Trophoblast cell (in vitro differentiated cells and primary cell): ENCODE data around the gene UGT1A4.

Source experiments
- DNase-seq, 2 donors: peaks; one replicate each; pipeline ENCODE4 v3.0.0-alpha.2; 2016
- H2AFZ ChIP-seq: 2 replicates; pipeline ENCODE4 v1.6.1; 2013; ENCODE audit warnings: low read length, moderate library complexity, mild to moderate bottlenecking; ENCODE audit not compliant: insufficient read depth, poor library complexity
- H2AK5ac ChIP-seq: 2 replicates; pipeline ENCODE4 v1.6.1; 2013; ENCODE audit warnings: mild to moderate bottlenecking, low read length
- H2BK120ac ChIP-seq: 2 replicates; pipeline ENCODE4 v1.6.1; 2013; ENCODE audit warnings: low read length, mild to moderate bottlenecking, moderate library complexity; ENCODE audit not compliant: insufficient read depth, poor library complexity
- H2BK12ac ChIP-seq: 2 replicates; pipeline ENCODE4 v1.6.1; 2013; ENCODE audit warnings: mild to moderate bottlenecking, low read length, moderate library complexity
- H2BK5ac ChIP-seq: 2 replicates; pipeline ENCODE4 v1.6.1; 2013; ENCODE audit warnings: low read length, low read depth, moderate library complexity, mild to moderate bottlenecking; ENCODE audit not compliant: poor library complexity
- H3K14ac ChIP-seq: 2 replicates; pipeline ENCODE4 v1.6.1; 2013; ENCODE audit warnings: mild to moderate bottlenecking, low read length
- H3K18ac ChIP-seq: 2 replicates; pipeline ENCODE4 v1.6.1; 2013; ENCODE audit warnings: mild to moderate bottlenecking, low read length
- H3K23ac ChIP-seq: 2 replicates; pipeline ENCODE4 v1.6.1; 2013; ENCODE audit warnings: low read length
- H3K27ac ChIP-seq: 2 replicates; pipeline ENCODE4 v1.5.1; 2013; ENCODE audit warnings: low read depth, mild to moderate bottlenecking, inconsistent platforms, low read length, moderate library complexity
- H3K27me3 ChIP-seq: 2 replicates; pipeline ENCODE4 v1.6.1; 2013; ENCODE audit warnings: inconsistent platforms, mild to moderate bottlenecking, low read length, moderate library complexity; ENCODE audit not compliant: insufficient read depth
- H3K36me3 ChIP-seq, 2 experiments: 1 replicate in 1 of 2; 2 replicates in 1 of 2; pipeline ENCODE4 v1.6.1; 2013; ENCODE audit warnings: low read length in 2 of 2, mild to moderate bottlenecking in 2 of 2, moderate library complexity in 1 of 2; ENCODE audit not compliant: insufficient read depth in 2 of 2, control insufficient read depth in 1 of 2
- H3K4ac ChIP-seq: 2 replicates; pipeline ENCODE4 v1.6.1; 2013; ENCODE audit warnings: low read depth, mild to moderate bottlenecking, low read length, moderate library complexity
- H3K4me1 ChIP-seq, 2 experiments: 1 replicate in 1 of 2; 2 replicates in 1 of 2; pipeline ENCODE4 v1.6.1; 2013; ENCODE audit warnings: low read length in 2 of 2, mild to moderate bottlenecking in 2 of 2, moderate library complexity in 1 of 2; ENCODE audit not compliant: insufficient read depth in 2 of 2, control insufficient read depth in 1 of 2
- H3K4me2 ChIP-seq: 2 replicates; pipeline ENCODE4 v1.6.1; 2013; ENCODE audit warnings: inconsistent platforms, mild to moderate bottlenecking, low read length, moderate library complexity
- H3K4me3 ChIP-seq: 2 replicates; pipeline ENCODE4 v1.5.1; 2013; ENCODE audit warnings: mild to moderate bottlenecking, low read depth, low read length, inconsistent platforms
- H3K79me1 ChIP-seq: one replicate; pipeline ENCODE4 v1.6.1; 2013; ENCODE audit warnings: low read length
- H3K79me2 ChIP-seq: 2 replicates; pipeline ENCODE4 v1.6.1; 2013; ENCODE audit warnings: low read length, mild to moderate bottlenecking; ENCODE audit not compliant: control insufficient read depth, insufficient read depth, poor library complexity
- H3K9ac ChIP-seq: 2 replicates; pipeline ENCODE4 v1.6.1; 2013; ENCODE audit warnings: mild to moderate bottlenecking, low read length
- H3K9me3 ChIP-seq: 2 replicates; pipeline ENCODE4 v1.6.1; 2013; ENCODE audit warnings: low read depth, mild to moderate bottlenecking, control low read depth, inconsistent platforms, low read length; ENCODE audit not compliant: insufficient read depth
- H4K12ac ChIP-seq: 2 replicates; pipeline ENCODE4 v1.6.1; 2013; ENCODE audit warnings: low read depth, mild to moderate bottlenecking, low read length, moderate library complexity
- H4K8ac ChIP-seq: 2 replicates; pipeline ENCODE4 v1.6.1; 2013; ENCODE audit warnings: low read depth, mild to moderate bottlenecking, low read length, moderate library complexity
- H4K91ac ChIP-seq: one replicate; pipeline ENCODE4 v1.6.1; 2013; ENCODE audit warnings: low read depth, mild to moderate bottlenecking, low read length, moderate library complexity
- WGBS: extraction: QIAGEN DNeasy Blood & Tissue Kit; methylation state at CpG from one replicate; pipeline ENCODE4 v1.1.7; 2013; ENCODE audit warnings: missing lambda C conversion rate; ENCODE audit not compliant: insufficient read length, insufficient coverage; ENCODE audit errors: extremely low coverage; 5-methylcytosine and 5-hydroxymethylcytosine counted together

Gene UGT1A4

GRCh38 chr2:233680361-233681045 lies 38.0 kb upstream of the UGT1A4 start:
- no peaks in the 10 kb centered on the region for H3K27me3 ChIP-seq
- no peaks in the 10 kb centered on the region for H3K4me1 ChIP-seq
- H3K14ac ChIP-seq, result no peak overlapping the region
- DNase-seq, result no peak
- H3K4me2 ChIP-seq, result no peak overlapping the region
- no peak overlapping the region for H4K91ac ChIP-seq
- H4K12ac ChIP-seq, result no peak overlapping the region
- no peak overlapping the region for H3K4ac ChIP-seq
- no peak overlapping the region for H2AK5ac ChIP-seq
- no peak overlapping the region for H3K18ac ChIP-seq
- H3K9me3 ChIP-seq, result peaks cover 2% of the 10 kb centered on the region
- no peaks in the 10 kb centered on the region for H3K79me2 ChIP-seq
- H3K4me3 ChIP-seq, result no peak overlapping the region
- H3K23ac ChIP-seq, result no peak overlapping the region
- no peak overlapping the region for H2BK12ac ChIP-seq
- H2BK5ac ChIP-seq, result no peak overlapping the region
- no peak overlapping the region for H3K27ac ChIP-seq
- no peak overlapping the region for H2BK120ac ChIP-seq
- no peak overlapping the region for H4K8ac ChIP-seq
- H3K9ac ChIP-seq, result peak overlapping the region; percentile 46
- WGBS, result no CpG with 5 or more reads among the region's 4 CpGs
- no peaks in the 10 kb centered on the region for H3K36me3 ChIP-seq
- no peaks in the 10 kb centered on the region for H3K79me1 ChIP-seq
- H2AFZ ChIP-seq, result no peak overlapping the region

- 100% methylated on average over 1 of the region's 5 CpGs for WGBS
- H3K27ac ChIP-seq, result no peak within 1 kb of the TSS
- H3K23ac ChIP-seq, result no peak within 1 kb of the TSS
- no peak within 1 kb of the TSS for H4K91ac ChIP-seq
- DNase-seq, result no peak
- no peaks in the 10 kb centered on the region for H3K79me2 ChIP-seq
- no peak within 1 kb of the TSS for H2BK12ac ChIP-seq
- H3K4me2 ChIP-seq, result no peak within 1 kb of the TSS
- no peaks in the 10 kb centered on the region for H3K27me3 ChIP-seq
- H2AFZ ChIP-seq, result no peak within 1 kb of the TSS
- no peaks in the 10 kb centered on the region for H3K4me1 ChIP-seq
- no peak within 1 kb of the TSS for H3K4me3 ChIP-seq
- no peaks in the 10 kb centered on the region for H3K79me1 ChIP-seq
- no peak within 1 kb of the TSS for H3K4ac ChIP-seq
- H3K18ac ChIP-seq, result no peak within 1 kb of the TSS
- H2BK120ac ChIP-seq, result no peak within 1 kb of the TSS
- H3K14ac ChIP-seq, result no peak within 1 kb of the TSS
- no peak within 1 kb of the TSS for H4K8ac ChIP-seq
- H3K9me3 ChIP-seq, result peaks cover 2% of the 10 kb centered on the region
- H4K12ac ChIP-seq, result no peak within 1 kb of the TSS
- H3K36me3 ChIP-seq, result no peaks in the 10 kb centered on the region
- no peak within 1 kb of the TSS for H2AK5ac ChIP-seq
- H3K9ac ChIP-seq, result no peak within 1 kb of the TSS
- H2BK5ac ChIP-seq, result no peak within 1 kb of the TSS
These were observed 36.9 kb upstream of the UGT1A4 start, which contains the start of gene UGT1A7 for GRCh38 chr2:233681521-233682099. Gene UGT1A7, plus strand, starts transcription at chr2:233681901. Its CDS starts 37 bp downstream, at chr2:233681938.

GRCh38 chr2:233684640-233685039 lies 33.9 kb upstream of the UGT1A4 start:
- Histone ChIP-seq H2BK12ac (no peak overlapping the region), H2AK5ac (no peak overlapping the region), H2BK120ac (no peak overlapping the region), H3K18ac (no peak overlapping the region), H3K4me1 (no peaks in the 10 kb centered on the region), H2BK5ac (no peak overlapping the region), H3K23ac (no peak overlapping the region), H3K79me2 (no peaks in the 10 kb centered on the region), H3K4me3 (no peak overlapping the region), H3K9ac (no peak overlapping the region), H3K79me1 (no peaks in the 10 kb centered on the region), H3K14ac (no peak overlapping the region), H3K4ac (no peak overlapping the region), H2AFZ (no peak overlapping the region), H3K4me2 (no peak overlapping the region), H4K91ac (no peak overlapping the region), H3K27ac (no peak overlapping the region), H3K27me3 (no peaks in the 10 kb centered on the region), H3K9me3 (peaks cover 2% of the 10 kb centered on the region), H3K36me3 (no peaks in the 10 kb centered on the region), H4K12ac (no peak overlapping the region), H4K8ac (no peak overlapping the region)
- no CpG with 5 or more reads among the region's 1 CpG for WGBS
- no peak for DNase-seq

- Histone ChIP-seq H3K4ac (no peak overlapping the region), H3K9ac (no peak overlapping the region), H2BK120ac (no peak overlapping the region), H3K9me3 (no peaks in the 10 kb centered on the region), H3K27me3 (no peaks in the 10 kb centered on the region), H3K18ac (no peak overlapping the region), H2BK12ac (no peak overlapping the region), H3K4me1 (no peaks in the 10 kb centered on the region), H4K91ac (no peak overlapping the region), H4K12ac (no peak overlapping the region), H3K4me3 (no peak overlapping the region), H3K27ac (no peak overlapping the region), H3K36me3 (no peaks in the 10 kb centered on the region), H3K79me1 (no peaks in the 10 kb centered on the region), H2AFZ (no peak overlapping the region), H2BK5ac (no peak overlapping the region), H3K4me2 (no peak overlapping the region), H2AK5ac (no peak overlapping the region), H4K8ac (no peak overlapping the region), H3K14ac (no peak overlapping the region), H3K23ac (no peak overlapping the region), H3K79me2 (no peaks in the 10 kb centered on the region)
- no CpG with 5 or more reads among the region's 5 CpGs for WGBS
- DNase-seq, result no peak
These were observed 31.6 kb upstream of the UGT1A4 start for GRCh38 chr2:233686928-233687327.
